Lower lobe of right lung (tissue), 2 donors: ENCODE results near the gene PILRA. TPM values are rescaled to one million over a fixed set of nuclear protein-coding genes. Genes with fewer than 3 reads are reported as not detected.

Experiments used
- ATAC-seq, 2 donors: fragments of 200-7000 bp; cut with Tn5 transposase; one replicate each; pipeline ENCODE4 v1.9.1; 2020 to 2022; ENCODE audit warnings: mild to moderate bottlenecking in 2 of 2, moderate library complexity in 2 of 2
- DNase-seq: peaks from one replicate; pipeline ENCODE4 v3.0.0-alpha.2; 2020
- H3K27ac ChIP-seq: fragments of 200-600 bp; one replicate; pipeline ENCODE4 v1.8.0; 2022
- H3K27me3 ChIP-seq: fragments of 200-600 bp; one replicate; pipeline ENCODE4 v1.8.0; 2022; ENCODE audit warnings: low read depth
- H3K36me3 ChIP-seq: fragments of 200-600 bp; one replicate; pipeline ENCODE4 v1.8.0; 2022; ENCODE audit warnings: mild to moderate bottlenecking
- H3K4me1 ChIP-seq: fragments of 200-600 bp; one replicate; pipeline ENCODE4 v1.8.0; 2022
- H3K4me3 ChIP-seq: fragments of 200-600 bp; one replicate; pipeline ENCODE4 v1.8.0; 2022; ENCODE audit warnings: mild to moderate bottlenecking
- H3K9me3 ChIP-seq: fragments of 200-600 bp; one replicate; pipeline ENCODE4 v1.8.0; 2022
- CTCF ChIP-seq: fragments of 200-600 bp; IDR thresholded peaks from one replicate; pipeline ENCODE4 v1.8.0; 2022; ENCODE audit warnings: antibody characterized with exemption, mild to moderate bottlenecking
- intact Hi-C: fragments of 100-400 bp; cut with DNase I; formaldehyde crosslinking; loops from one replicate; pipeline ENCODE4 v1.11.0; 2022
- total RNA-seq: library from RNA; stranded (reverse); fragmentation: NEBNext Ultra II Directional; extraction: Animal tissue kit (Norgen Biotek cat#: 25700); gene quantifications from one replicate; pipeline ENCODE4 v1.2.1, GENCODE V29; 2021
- donor health status: DM: no; HTN: yes; CAD: no; lungs with severe emphysema.

PILRA gene
- total RNA-seq, 1 donor from 2014 or later = 48.7 TPM

- intact Hi-C loops = no loop called here
- Histone ChIP-seq H3K4me3 (peak overlapping the region; percentile 93), H3K36me3 (peaks cover 38% of the 10 kb centered on the region), H3K27me3 (no peaks in the 10 kb centered on the region), H3K4me1 (peaks cover 53% of the 10 kb centered on the region), H3K27ac (peak overlapping the region; percentile 98), H3K9me3 (no peaks in the 10 kb centered on the region)
- TF ChIP-seq CTCF = no peak
- DNase-seq = peak; percentile 50
- no peak for ATAC-seq
Measured at GRCh38 chr7:100430493-100431285, 57.4 kb downstream of the PILRA start.

GRCh38 chr7:100431286-100431735 lies 58.0 kb downstream of the PILRA start:
- no peaks in the 10 kb centered on the region for H3K27me3 ChIP-seq
- no peak for TF ChIP-seq CTCF
- H3K36me3 ChIP-seq = peaks cover 38% of the 10 kb centered on the region
- H3K4me1 ChIP-seq = peaks cover 53% of the 10 kb centered on the region
- intact Hi-C loops = no loop called here
- ATAC-seq = no peak
- H3K4me3 ChIP-seq = no peak overlapping the region
- peak; percentile 44 for DNase-seq
- peak overlapping the region; percentile 98 for H3K27ac ChIP-seq
- H3K9me3 ChIP-seq = no peaks in the 10 kb centered on the region

GRCh38 chr7:100432053-100432452 lies 58.8 kb downstream of the PILRA start:
- H3K27ac ChIP-seq = peak overlapping the region; percentile 1
- H3K36me3 ChIP-seq = peaks cover 38% of the 10 kb centered on the region
- intact Hi-C loops = no loop called here
- H3K4me1 ChIP-seq = peaks cover 53% of the 10 kb centered on the region
- no peak overlapping the region for H3K4me3 ChIP-seq
- TF ChIP-seq CTCF = no peak
- ATAC-seq (no peak), DNase-seq (no peak)
- no peaks in the 10 kb centered on the region for H3K9me3 ChIP-seq
- no peaks in the 10 kb centered on the region for H3K27me3 ChIP-seq

- Histone ChIP-seq H3K27ac (peak overlapping the region; percentile 1), H3K4me1 (peaks cover 51% of the 10 kb centered on the region), H3K4me3 (no peak overlapping the region), H3K27me3 (no peaks in the 10 kb centered on the region), H3K9me3 (no peaks in the 10 kb centered on the region), H3K36me3 (peaks cover 38% of the 10 kb centered on the region)
- DNase-seq (peak; percentile 44), ATAC-seq (no peak)
- no peak for TF ChIP-seq CTCF
- intact Hi-C loops = no loop called here
Measured at GRCh38 chr7:100432621-100433275, 59.5 kb downstream of the PILRA start.

GRCh38 chr7:100433276-100433591 lies 59.9 kb downstream of the PILRA start:
- no peak for TF ChIP-seq CTCF
- intact Hi-C loops = no loop called here
- Histone ChIP-seq H3K27ac (no peak overlapping the region), H3K4me1 (peaks cover 48% of the 10 kb centered on the region), H3K4me3 (no peak overlapping the region), H3K36me3 (peaks cover 38% of the 10 kb centered on the region), H3K9me3 (no peaks in the 10 kb centered on the region), H3K27me3 (no peaks in the 10 kb centered on the region)
- no peak for ATAC-seq
- peak; percentile 24 for DNase-seq
